Testis (tissue), 3 donors: ENCODE data around the gene RPS6KL1. TPM values are rescaled to one million over a fixed set of nuclear protein-coding genes. Genes with fewer than 3 reads are reported as not detected.

Source experiments
- DNase-seq: peaks from one replicate; pipeline ENCODE4 v3.0.0-alpha.2; 2019
- H3K27ac ChIP-seq, 2 donors: fragments of 200-600 bp; sonication (generic); one replicate each; pipeline ENCODE4 v1.5.1; 2019
- H3K27me3 ChIP-seq: fragments of 200-600 bp; sonication (generic); one replicate; pipeline ENCODE4 v1.5.1; 2019
- H3K36me3 ChIP-seq: fragments of 200-600 bp; sonication (generic); one replicate; pipeline ENCODE4 v1.5.1; 2017; ENCODE audit warnings: low read depth; ENCODE audit errors: missing control alignments
- H3K4me1 ChIP-seq: fragments of 200-600 bp; sonication (generic); one replicate; pipeline ENCODE4 v1.5.1; 2019
- H3K4me3 ChIP-seq, 2 donors: fragments of 200-600 bp; sonication (generic); one replicate each; pipeline ENCODE4 v1.5.1; 2017 to 2019
- H3K9me3 ChIP-seq: fragments of 200-600 bp; sonication (generic); one replicate; pipeline ENCODE4 v1.5.1; 2017
- POLR2A ChIP-seq: fragments of 450-650 bp; IDR thresholded peaks from one replicate; pipeline ENCODE4 v1.6.1; 2017; ENCODE audit warnings: antibody characterized with exemption, mild to moderate bottlenecking, moderate library complexity
- WGBS, 2 donors: methylation state at CpG; one replicate each; pipeline ENCODE4 v1.1.5; 2018; 5-methylcytosine and 5-hydroxymethylcytosine counted together
- intact Hi-C: fragments of 100-400 bp; cut with DNase I; formaldehyde crosslinking; loops from one replicate; pipeline ENCODE4 v1.15.1; 2023; ENCODE audit warnings: low total_unique reads
- polyA plus RNA-seq: library from polyadenylated mRNA; stranded (reverse); fragments of 350-450 nt; fragmentation: Illumina TruSeq; extraction: RNeasy Lipid Tissue Mini Kit (QIAGEN cat#74804); gene quantifications from one replicate; pipeline ENCODE4 v1.2.3, GENCODE V29; 2014; ENCODE audit warnings: low read depth, low replicate concordance; ENCODE audit not compliant: insufficient read depth
- total RNA-seq, 2 donors: library from RNA; depleted of rRNA; stranded (reverse); fragments of >200 nt; gene quantifications; one replicate each; pipeline ENCODE4 v1.2.3, GENCODE V29; 2016
- TF ChIP-seq, protein P1 (sequence below), 3 experiments: fragments of 450-650 bp in 2 of 3; fragments of 200-600 bp in 1 of 3; sonication (generic) in 1 of 3; IDR thresholded peaks; one replicate each; pipeline ENCODE4 v1.5.1; 2016 to 2019; ENCODE audit warnings: antibody characterized with exemption in 3 of 3, mild to moderate bottlenecking in 2 of 3, moderate library complexity in 1 of 3

RPS6KL1 gene
- total and polyA plus RNA-seq, 3 donors from 2014 or later = 22.5 to 41.8 (median 22.9) TPM

DNA sequence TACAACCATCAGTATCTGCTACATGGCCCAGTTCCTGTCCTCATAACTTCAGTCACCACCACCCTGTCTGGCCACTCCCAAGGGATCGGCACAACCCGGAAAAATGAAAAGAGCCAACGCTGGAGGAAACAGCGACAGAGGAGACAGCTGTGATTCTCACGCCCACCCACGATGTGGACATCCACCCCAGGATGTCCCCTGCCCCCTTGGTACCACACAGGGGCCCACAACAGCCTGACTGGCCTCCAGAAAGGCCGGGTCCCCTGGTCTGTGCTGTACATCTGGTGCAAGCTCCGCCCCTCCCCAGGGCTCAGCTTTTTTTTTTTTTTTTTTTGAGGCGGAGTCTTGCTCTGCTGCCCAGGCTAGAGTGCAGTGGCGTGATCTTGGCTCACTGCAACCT is 12.5 kb downstream of the RPS6KL1 start:
- no peak overlapping the region for H3K4me3 ChIP-seq
- peaks cover 10% of the 10 kb centered on the region for H3K4me1 ChIP-seq
- no peak for DNase-seq
- H3K36me3 ChIP-seq = no peaks in the 10 kb centered on the region
- no peaks in the 10 kb centered on the region for H3K9me3 ChIP-seq
- no peak for TF ChIP-seq POLR2A
- TF ChIP-seq, protein P1, sequence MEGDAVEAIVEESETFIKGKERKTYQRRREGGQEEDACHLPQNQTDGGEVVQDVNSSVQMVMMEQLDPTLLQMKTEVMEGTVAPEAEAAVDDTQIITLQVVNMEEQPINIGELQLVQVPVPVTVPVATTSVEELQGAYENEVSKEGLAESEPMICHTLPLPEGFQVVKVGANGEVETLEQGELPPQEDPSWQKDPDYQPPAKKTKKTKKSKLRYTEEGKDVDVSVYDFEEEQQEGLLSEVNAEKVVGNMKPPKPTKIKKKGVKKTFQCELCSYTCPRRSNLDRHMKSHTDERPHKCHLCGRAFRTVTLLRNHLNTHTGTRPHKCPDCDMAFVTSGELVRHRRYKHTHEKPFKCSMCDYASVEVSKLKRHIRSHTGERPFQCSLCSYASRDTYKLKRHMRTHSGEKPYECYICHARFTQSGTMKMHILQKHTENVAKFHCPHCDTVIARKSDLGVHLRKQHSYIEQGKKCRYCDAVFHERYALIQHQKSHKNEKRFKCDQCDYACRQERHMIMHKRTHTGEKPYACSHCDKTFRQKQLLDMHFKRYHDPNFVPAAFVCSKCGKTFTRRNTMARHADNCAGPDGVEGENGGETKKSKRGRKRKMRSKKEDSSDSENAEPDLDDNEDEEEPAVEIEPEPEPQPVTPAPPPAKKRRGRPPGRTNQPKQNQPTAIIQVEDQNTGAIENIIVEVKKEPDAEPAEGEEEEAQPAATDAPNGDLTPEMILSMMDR (IDR thresholded peaks at IDR 0.05) = no peak
- H3K27me3 ChIP-seq = no peaks in the 10 kb centered on the region
- 75 to 83% methylated on average over 9 to 10 of the region's 10 CpGs for WGBS, 2 donors
- intact Hi-C loops = loop anchor here (10.0 kb wide), 1 partner anchor 174 kb away; no protein-coding TSS in a partner anchor
- H3K27ac ChIP-seq = no peak overlapping the region

DNA sequence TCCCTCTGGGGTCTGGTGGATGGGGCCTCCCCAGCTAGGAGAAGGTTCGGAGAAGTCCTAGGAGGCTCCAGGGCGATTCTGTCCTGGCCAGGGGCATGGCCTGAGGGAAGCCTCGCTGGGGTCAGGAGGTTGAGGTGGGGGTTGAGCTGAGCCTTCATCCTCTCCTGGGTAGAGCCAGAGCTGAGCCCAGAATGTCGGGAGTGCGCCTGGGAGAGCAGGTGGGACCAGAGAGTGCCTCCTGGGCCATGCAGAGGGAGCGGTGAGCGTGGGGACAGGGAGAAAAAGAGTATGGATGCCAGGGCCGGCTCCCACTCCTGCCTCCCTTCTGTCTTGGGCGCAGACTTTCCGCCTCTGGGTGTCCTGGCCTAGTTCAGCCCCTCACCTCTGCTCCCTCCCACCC is 13.1 kb downstream of the RPS6KL1 start:
- H3K36me3 ChIP-seq = no peaks in the 10 kb centered on the region
- intact Hi-C loops = loop anchor here (10.0 kb wide), 1 partner anchor 175 kb away; no protein-coding TSS in a partner anchor
- no peak overlapping the region for H3K4me3 ChIP-seq
- TF ChIP-seq, protein P1 (IDR thresholded peaks at IDR 0.05) = no peak
- TF ChIP-seq POLR2A = no peak
- H3K4me1 ChIP-seq = peaks cover 7% of the 10 kb centered on the region
- H3K27me3 ChIP-seq = no peaks in the 10 kb centered on the region
- 88 to 90% methylated on average over 10 of the region's 10 CpGs for WGBS, 2 donors
- DNase-seq = no peak
- no peak overlapping the region for H3K27ac ChIP-seq
- no peaks in the 10 kb centered on the region for H3K9me3 ChIP-seq

DNA sequence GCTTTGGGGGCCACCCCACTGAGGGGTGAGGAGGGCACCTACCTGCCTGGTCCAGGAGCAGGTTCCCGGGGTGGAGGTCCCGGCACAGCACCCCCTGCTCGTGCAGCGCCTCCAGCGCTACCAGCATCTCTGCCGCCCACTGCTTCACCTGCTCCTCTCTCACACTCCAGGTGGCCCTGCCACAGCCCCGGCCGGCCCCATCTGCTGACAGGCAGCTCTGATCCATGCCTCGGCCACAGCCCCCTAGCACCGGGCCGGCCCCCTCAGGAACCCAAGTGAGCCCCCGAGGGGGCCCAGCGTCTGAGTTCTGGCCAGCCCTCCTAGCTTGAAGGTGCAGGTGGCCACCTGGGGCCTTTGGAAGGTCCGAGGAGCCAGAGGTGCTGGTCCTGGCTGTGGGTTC is 13.6 kb downstream of the RPS6KL1 start:
- no peak for DNase-seq
- H3K27me3 ChIP-seq = no peaks in the 10 kb centered on the region
- intact Hi-C loops = no loop called here
- no peaks in the 10 kb centered on the region for H3K9me3 ChIP-seq
- WGBS, 2 donors = 90 to 93% methylated on average over 4 to 14 of the region's 14 CpGs
- H3K4me3 ChIP-seq = no peak overlapping the region
- no peaks in the 10 kb centered on the region for H3K36me3 ChIP-seq
- H3K27ac ChIP-seq = no peak overlapping the region
- peaks cover 7% of the 10 kb centered on the region for H3K4me1 ChIP-seq
- TF ChIP-seq POLR2A = no peak
- TF ChIP-seq, protein P1 (IDR thresholded peaks at IDR 0.05) = no peak

DNA sequence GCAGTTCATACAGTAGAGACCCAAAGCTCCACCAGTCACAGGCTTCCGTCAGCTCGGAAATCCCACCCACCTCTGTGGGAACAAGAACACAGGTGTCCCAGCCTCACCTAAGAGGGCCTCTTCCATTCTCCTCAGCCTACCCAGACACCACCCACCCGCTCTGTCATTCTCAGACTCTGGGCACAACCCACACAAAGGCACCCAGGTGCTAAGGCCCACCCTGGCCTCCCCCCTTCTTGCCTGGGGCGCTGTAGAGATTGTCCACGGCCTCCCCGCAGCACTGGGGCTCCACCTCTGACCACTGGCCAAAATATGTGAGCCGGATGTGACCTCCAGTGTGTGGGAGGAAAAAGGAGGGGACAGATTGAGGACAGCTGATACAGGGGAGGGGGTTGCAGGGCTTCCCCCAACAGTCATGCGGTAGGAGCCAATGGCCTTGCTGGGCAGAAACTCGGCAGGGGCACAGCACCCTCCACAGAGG is 14.2 kb downstream of the RPS6KL1 start:
- no peaks in the 10 kb centered on the region for H3K36me3 ChIP-seq
- peaks cover 7% of the 10 kb centered on the region for H3K4me1 ChIP-seq
- H3K9me3 ChIP-seq = no peaks in the 10 kb centered on the region
- no peak overlapping the region for H3K27ac ChIP-seq
- no peak overlapping the region for H3K4me3 ChIP-seq
- intact Hi-C loops = no loop called here
- 67 to 68% methylated on average over 8 to 9 of the region's 9 CpGs for WGBS, 2 donors
- no peak for DNase-seq
- no peaks in the 10 kb centered on the region for H3K27me3 ChIP-seq
- TF ChIP-seq POLR2A = no peak
- TF ChIP-seq, protein P1 (IDR thresholded peaks at IDR 0.05) = no peak

DNA sequence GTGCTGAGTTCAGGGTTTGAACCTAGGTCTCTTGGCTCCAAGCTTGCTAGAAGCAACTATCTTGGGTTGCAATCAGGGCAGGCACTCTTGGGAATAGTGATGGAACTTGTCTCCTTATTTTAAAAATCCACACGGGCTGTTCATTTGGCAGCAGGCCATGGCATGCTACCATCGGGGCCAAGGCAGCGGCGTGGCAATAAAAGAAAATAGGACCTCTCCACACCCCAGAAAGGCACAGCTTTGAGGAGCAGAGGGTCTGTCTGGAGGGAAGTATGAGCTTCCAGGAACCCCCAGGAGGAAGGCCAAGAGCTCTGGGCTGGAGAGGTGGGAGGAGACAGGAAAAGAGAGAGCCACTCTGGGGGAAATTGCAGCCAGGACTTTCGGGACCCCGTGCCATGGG is 15.3 kb downstream of the RPS6KL1 start:
- Histone ChIP-seq H3K27me3 (no peaks in the 10 kb centered on the region), H3K4me1 (peaks cover 7% of the 10 kb centered on the region), H3K27ac (no peak overlapping the region), H3K36me3 (no peaks in the 10 kb centered on the region), H3K4me3 (no peak overlapping the region), H3K9me3 (no peaks in the 10 kb centered on the region)
- intact Hi-C loops = no loop called here
- TF ChIP-seq, protein P1 (IDR thresholded peaks at IDR 0.05) = no peak
- TF ChIP-seq POLR2A = no peak
- 48 to 49% methylated on average over 6 of the region's 6 CpGs for WGBS, 2 donors
- no peak for DNase-seq
